H1 (cell line): ENCODE results near the gene CD72. TPM values are rescaled to one million over a fixed set of nuclear protein-coding genes. Genes with fewer than 3 reads are reported as not detected.

ENCODE experiments used
- CHD2 ChIP-seq: IDR thresholded peaks from 2 replicates; pipeline ENCODE4 v1.6.1; 2012; ENCODE audit warnings: low read length, improper control_type of control experiment
- CHD7 ChIP-seq: fragments of 300-600 bp; sonication (generic); IDR thresholded peaks from 2 replicates; pipeline ENCODE4 v1.7.1; 2012; ENCODE audit warnings: low read length, moderate library complexity, mild to moderate bottlenecking, inconsistent platforms; ENCODE audit not compliant: insufficient replicate concordance
- CREB1 ChIP-seq: IDR thresholded peaks from 2 replicates; pipeline ENCODE4 v1.6.1; 2012; ENCODE audit warnings: inconsistent platforms
- CTBP2 ChIP-seq: IDR thresholded peaks from 2 replicates; pipeline ENCODE4 v1.7.0; 2011; ENCODE audit warnings: borderline replicate concordance, mild to moderate bottlenecking, moderate library complexity, mixed read lengths, low read length; ENCODE audit not compliant: insufficient read depth, insufficient read length
- FOSL1 ChIP-seq: IDR thresholded peaks from 2 replicates; pipeline ENCODE4 v1.6.1; 2011; ENCODE audit warnings: mild to moderate bottlenecking, low read depth, low read length, moderate library complexity; ENCODE audit not compliant: insufficient read depth
- KDM1A ChIP-seq: fragments of 200-600, 300-600 bp; sonication (generic); IDR thresholded peaks from 2 replicates; pipeline ENCODE4 v1.7.1; 2016; ENCODE audit warnings: mild to moderate bottlenecking, low read length, borderline replicate concordance
- RAD21 ChIP-seq, 2 experiments: IDR thresholded peaks in 1 of 2; conservative IDR thresholded peaks in 1 of 2; 2 replicates each; pipeline ENCODE4 v1.6.1; 2011; ENCODE audit warnings: low read depth in 2 of 2, low read length in 2 of 2, improper control_type of control experiment in 1 of 2, inconsistent platforms in 1 of 2, mild to moderate bottlenecking in 1 of 2, moderate library complexity in 1 of 2
- RFX5 ChIP-seq: IDR thresholded peaks from 2 replicates; pipeline ENCODE4 v1.6.1; 2011; ENCODE audit warnings: low read depth, low read length, improper control_type of control experiment, borderline replicate concordance
- SP2 ChIP-seq: IDR thresholded peaks from 2 replicates; pipeline ENCODE4 v1.6.1; 2012; ENCODE audit warnings: mild to moderate bottlenecking, low read length, inconsistent platforms
- SUZ12 ChIP-seq: fragments of 200-600 bp; sonication (generic); IDR thresholded peaks from 2 replicates; pipeline ENCODE4 v1.6.1; 2012; ENCODE audit warnings: mild to moderate bottlenecking, inconsistent platforms, low read length, moderate library complexity, mixed read lengths
- polyA plus RNA-seq, 7 experiments: library from polyadenylated mRNA; depleted of rRNA in 3 of 7; stranded (reverse) in 5 of 7; unstranded in 2 of 7; fragments of >200 nt in 5 of 7; fragments of 200-250 nt in 2 of 7; gene quantifications; 1 replicate in 5 of 7; 2 replicates in 1 of 7; 4 replicates in 1 of 7; pipeline versions ENCODE4 v1.2.1 to v1.2.3, GENCODE V29; 2011 to 2013; ENCODE audit warnings: missing spikeins in 2 of 7, mixed read lengths in 2 of 7
- total RNA-seq: library from RNA; stranded (reverse); fragmentation: NEBNext Ultra II Directional; extraction: Animal tissue kit (Norgen Biotek cat#: 25700); gene quantifications from 2 replicates; pipeline ENCODE4 v1.2.1, GENCODE V29; 2021

Gene CD72
- total and polyA plus RNA-seq, 2 of the 8 experiments (the other 6 are each of a cell fraction or from before 2014, with no cell fraction given) = 4.0 to 4.5 TPM

GRCh38 chr9:35616681-35617459 is 1.3 kb downstream of the CD72 start (continued):
- no peak for TF ChIP-seq CHD7
- no peak for TF ChIP-seq CHD2
- TF ChIP-seq CTBP2 = no peak
- TF ChIP-seq KDM1A = no peak
- TF ChIP-seq FOSL1 = no peak
- peak; percentile 59 for TF ChIP-seq RFX5
- no peak; a peak in 1 of 4 replicates for TF ChIP-seq RAD21 (IDR thresholded peaks at IDR 0.05 in 1 of 2, conservative IDR thresholded peaks at IDR 0.05 in 1 of 2; ENCODE audit: low read depth in 2 of 2, low read length in 2 of 2)
- no peak for TF ChIP-seq SUZ12
- TF ChIP-seq SP2 = no peak
- TF ChIP-seq CREB1 = peak; percentile 83
